GM19438 (cell line): ENCODE measurements around the gene KRTAP9-9.
"Not testable (repeated sequence)": the region's sequence is repeated elsewhere in the genome, so short reads cannot be mapped to it uniquely, and the experiment has no call there.

Experiments
- ATAC-seq: cut with Tn5 transposase; IDR thresholded peaks from one replicate; pipeline ENCODE4 v1.9.1; 2021; ENCODE audit warnings: low read depth; ENCODE audit not compliant: unreplicated experiment

Gene KRTAP9-9

DNA sequence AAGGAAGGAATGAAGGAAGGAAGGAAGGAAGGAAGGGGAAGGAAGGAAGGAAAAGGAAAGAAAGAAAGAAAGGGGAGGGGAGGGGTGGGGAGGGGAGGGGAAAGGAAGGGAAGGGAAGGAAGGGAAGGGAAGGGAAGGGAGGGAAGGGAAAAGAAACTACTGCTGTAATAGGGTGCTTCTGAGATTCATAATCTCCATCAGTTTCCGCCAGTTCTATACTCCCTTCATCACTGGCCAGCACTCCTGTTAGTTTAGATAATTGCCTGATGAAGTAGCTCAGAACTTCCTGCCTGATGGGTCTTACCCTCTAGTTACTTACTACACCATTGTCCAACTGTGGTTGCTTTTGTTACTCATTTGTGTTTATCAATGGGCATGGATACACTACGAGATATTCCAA lies 8.0 kb downstream of the KRTAP9-9 start:
- no peak for ATAC-seq

DNA sequence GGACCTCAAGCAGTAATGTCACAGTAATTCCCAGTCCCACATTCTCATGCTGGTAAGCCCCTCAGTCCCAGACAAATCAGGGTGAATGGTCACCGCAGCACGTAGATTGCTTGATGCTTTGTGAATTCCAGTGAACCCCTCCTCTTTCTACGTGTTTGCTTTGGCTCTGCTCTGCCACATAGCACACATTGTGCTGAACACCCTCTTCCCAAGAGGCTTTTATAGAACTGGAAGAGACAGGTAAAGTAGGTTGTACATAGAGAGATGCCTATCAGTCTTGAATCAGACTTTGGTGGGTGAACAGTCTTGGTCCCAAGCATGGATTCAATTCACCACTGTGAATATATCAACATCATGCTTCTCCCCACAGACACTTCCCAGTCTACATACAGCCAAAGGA lies 9.4 kb downstream of the KRTAP9-9 start:
- no peak for ATAC-seq

DNA sequence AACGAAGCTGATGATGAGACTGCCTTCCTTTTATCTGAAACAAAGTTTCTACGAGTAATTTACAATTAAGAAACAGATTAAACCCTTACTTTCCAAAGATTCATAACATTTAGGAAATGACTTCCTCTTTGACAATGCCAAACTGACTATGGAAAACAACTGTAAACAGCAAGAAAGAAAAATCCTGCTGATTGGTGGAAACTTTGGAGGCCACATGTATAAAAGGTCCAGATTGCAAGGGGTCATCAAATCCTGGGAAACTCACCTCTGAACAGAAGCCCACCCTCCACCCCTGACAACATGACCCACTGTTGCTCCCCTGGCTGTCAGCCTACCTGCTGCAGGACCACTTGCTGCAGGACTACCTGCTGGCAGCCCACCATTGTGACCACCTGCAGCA lies 9.9 kb downstream of the KRTAP9-9 start, which contains the start of gene KRTAP9-6:
KRTAP9-6 (plus strand) TSS at position 301 of the 400 bp plus-strand sequence; CDS start at position 301, 0 bp downstream.
- no peak for ATAC-seq

DNA sequence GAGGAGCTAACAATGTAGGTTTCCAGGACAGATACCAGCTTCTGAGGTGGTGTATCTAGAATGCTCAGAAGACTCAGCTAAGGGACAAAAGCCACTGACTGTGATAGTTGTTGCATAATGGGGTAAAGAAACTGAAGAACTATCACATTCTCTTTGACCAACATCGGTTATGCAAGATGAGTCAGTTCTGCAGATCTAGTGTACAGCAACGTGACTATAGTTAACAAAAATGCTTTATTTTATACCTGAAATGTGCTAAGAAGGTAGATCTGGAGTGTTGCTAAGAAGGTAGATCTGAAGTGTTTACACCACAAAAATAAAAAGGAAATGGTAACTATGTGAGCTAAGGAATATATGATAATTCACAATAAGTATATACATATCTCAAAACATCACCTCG lies 12.5 kb downstream of the KRTAP9-9 start:
- ATAC-seq = no peak

DNA sequence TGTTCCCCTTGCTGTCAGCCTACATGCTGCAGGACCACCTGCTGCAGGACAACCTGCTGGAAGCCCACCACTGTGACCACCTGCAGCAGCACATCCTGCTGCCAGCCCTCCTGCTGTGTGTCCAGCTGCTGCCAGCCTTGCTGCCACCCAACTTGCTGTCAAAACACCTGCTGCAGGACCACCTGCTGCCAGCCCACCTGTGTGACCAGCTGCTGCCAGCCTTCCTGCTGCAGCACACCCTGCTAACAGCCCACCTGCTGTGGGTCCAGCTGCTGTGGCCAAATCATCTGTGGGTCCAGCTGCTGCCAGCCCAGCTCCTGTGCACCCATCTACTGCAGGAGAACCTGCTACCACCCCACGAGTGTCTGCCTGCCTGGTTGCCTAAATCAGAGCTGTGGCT lies 16.1 kb downstream of the KRTAP9-9 start:
- not testable (repeated sequence) for ATAC-seq

DNA sequence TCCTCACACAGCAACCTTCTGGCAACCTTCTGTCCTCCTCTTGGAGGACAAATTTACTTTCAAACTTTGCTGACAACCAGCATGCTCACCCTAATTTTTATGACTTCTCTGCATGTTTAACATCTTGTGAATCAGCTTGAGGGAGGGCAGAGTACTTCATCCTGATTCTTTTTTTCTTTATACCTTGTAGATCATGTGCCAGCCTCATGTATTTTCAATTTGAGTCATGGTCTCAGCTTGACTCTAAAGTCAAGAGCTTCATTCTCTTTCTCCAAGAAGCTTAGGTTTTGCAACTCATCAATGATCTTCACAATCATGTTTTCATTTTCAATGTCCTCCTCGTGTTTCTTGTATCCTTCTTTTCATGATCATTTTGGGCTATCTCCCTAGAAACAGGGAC lies 16.7 kb downstream of the KRTAP9-9 start:
- no peak for ATAC-seq

DNA sequence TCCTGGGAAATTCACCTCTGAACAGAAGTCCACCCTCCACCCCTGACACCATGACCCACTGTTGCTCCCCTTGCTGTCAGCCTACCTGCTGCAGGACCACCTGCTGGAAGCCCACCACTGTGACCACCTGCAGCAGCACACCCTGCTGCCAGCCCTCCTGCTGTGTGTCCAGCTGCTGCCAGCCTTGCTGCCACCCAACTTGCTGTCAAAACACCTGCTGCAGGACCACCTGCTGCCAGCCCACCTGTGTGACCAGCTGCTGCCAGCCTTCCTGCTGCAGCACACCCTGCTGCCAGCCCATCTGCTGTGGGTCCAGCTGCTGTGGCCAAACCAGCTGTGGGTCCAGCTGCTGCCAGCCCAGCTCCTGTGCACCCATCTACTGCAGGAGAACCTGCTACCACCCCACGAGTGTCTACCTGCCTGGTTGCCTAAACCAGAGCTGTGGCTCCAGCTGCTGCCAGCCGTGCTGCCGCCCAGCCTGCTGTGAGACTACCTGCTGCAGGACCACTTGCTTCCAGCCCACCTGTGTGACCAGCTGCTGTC lies 20.5 kb downstream of the KRTAP9-9 start, which contains the start of gene KRTAP9-7:
KRTAP9-7 (plus strand) TSS at position 51 of the 543 bp plus-strand sequence; CDS start at position 51, 0 bp downstream.
- ATAC-seq = not testable (repeated sequence)

DNA sequence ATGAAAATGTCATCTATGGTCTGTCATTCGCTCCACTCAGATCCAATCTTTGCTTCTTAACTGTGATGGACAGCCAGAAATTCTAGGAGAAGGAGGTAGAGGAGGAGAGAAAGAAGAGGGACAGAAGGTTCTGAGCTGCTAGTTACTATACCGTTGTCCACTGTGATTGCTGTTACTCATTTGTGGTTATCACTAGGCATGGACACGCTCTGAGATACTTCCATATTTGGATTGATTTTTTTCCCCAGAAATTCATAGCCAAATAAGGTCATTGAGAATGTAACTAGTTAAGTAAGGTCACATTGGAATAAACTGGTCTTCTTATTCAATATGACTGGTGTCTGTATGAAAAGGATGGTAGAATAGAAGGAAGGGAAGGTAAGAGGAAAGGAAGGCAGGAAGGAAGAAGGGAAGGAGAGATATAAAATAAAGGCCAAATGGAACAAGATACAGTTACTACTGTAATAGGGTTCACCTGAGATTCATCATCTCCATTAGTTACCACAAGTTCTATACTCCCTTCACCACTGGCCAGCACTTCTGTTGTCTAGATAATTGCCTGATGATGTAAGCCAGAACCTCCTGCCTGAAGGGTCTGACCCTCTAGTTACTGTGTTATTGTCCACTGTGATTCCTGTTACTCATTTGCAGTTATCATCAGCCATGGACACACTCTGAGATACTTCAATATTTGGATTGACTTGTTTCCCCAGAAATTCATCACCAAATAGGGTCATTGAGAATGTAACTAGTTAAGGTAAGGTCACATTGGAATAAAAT lies 23.2 kb downstream of the KRTAP9-9 start:
- ATAC-seq = no peak

DNA sequence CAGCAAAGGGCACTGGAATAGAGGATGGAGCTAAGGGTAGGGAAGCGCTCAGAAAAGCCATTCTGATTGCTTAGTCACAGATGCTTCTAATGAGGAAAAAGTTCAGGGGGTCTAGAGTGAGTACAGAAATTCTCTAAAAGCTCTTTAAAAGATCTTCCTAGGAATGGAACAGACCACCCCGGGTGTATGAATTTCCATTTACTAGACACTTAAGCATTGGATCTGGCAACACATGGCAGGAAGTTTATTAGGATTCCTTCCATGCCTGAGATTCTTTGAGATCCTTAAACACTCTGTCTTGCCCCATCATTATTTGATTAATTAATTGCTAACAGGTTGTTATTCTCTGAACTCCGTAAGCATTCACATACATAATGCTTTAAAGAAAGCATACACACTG lies 28.9 kb downstream of the KRTAP9-9 start:
- ATAC-seq = no peak

DNA sequence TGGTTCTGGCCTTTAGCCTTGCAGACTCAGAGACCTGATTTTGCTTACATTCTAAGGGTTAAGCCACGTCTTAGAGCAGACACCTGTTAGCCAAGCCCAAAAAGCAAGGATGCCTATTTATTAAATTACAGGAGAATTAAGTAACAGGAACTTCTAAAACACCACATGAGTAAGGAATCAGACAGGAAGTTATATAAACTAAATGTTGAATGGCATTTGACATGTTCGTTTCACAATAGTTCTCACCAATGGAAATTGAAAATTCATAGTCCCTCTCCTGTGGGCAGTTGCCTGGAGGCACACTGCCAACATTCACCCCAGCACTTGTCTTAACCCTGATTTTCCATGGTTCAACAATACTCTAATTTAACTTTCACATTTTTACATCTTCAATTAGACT lies 29.4 kb downstream of the KRTAP9-9 start:
- ATAC-seq = no peak

DNA sequence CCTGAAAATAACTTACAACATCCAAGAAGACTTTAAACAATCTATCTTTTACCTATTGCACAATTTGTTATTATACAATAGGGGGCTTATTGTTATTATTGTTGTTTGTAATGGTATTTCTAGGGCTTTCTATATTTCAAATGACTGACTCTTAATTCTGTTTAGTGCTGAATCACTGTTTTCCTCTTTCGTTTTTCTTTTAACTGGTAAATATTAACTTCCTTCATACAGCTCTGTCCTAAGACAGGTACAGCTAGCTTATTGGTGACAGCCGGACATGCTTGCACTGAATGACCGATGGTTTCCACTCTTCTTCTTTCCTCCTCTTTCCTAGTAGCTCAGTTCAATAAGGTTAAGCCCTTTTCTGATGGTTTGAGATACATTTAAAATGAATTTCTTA lies 31.9 kb downstream of the KRTAP9-9 start:
- ATAC-seq = no peak

DNA sequence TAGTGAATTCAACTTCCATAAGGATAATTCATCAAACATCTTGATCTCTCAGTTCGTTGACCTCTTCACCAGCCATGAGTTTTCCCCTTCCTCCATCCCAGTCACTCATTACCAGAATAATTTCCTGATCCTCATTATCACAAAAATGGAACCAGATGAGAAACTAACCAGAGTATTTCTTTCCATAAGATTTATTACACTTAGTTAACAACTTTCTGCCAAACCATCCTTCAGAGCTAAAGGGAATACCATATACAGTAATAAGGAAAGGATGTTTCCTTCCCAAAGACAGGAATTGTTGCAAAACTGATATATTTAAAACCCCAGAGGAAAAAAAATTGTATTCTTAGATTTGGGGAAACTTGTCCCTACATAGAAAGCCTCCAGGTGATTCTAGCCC lies 38.8 kb downstream of the KRTAP9-9 start:
- ATAC-seq = no peak

DNA sequence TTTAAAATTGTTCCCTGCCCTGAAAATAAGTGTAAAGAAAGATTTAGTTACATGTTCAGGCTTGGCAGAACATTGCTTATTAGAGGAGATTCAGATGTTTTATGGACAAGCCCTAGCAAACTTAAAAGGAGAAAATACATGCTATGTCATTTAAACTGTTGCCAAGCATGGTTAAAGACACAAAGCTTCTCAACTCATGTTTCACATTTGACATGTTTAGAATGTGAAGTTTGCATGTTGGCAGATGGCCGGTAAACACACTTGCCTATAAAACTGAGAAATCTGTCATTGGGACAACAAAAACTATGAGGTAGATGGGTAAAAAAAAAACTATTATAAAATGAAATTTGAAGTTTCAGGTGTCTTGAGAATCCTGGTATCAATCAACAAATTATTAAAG lies 41.7 kb downstream of the KRTAP9-9 start:
- no peak for ATAC-seq

DNA sequence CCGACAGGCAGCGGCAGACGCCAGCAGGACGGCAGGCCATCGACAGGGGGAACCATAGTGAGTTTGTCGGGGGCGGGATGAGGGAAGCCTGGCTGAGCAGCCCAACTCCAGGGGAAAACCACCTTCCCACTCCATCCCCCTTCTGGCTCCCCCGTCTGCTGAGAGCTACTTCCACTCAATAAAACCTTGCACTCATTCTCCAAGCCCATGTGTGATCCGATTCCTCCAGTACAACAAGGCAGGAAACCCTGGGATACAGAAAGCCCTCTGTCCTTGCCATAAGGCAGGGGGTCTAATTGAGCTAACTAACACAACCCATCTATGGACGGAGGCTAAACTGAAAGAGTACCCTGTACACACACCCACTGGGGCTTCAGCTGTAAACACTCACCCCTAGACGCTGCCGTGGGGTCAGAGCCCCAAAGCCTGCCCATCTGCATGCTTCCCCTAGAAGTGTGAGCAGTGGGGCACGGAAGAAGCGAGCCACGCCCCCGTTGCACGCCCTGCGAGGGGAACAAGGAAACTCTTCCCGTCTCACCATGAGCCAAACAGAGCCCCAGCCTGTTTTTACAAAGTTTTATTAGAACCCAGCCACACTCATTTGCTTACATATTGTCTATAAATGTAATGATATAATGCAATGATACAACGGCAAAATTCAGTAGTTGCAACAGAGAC lies 43.4 kb downstream of the KRTAP9-9 start:
- ATAC-seq = no peak

DNA sequence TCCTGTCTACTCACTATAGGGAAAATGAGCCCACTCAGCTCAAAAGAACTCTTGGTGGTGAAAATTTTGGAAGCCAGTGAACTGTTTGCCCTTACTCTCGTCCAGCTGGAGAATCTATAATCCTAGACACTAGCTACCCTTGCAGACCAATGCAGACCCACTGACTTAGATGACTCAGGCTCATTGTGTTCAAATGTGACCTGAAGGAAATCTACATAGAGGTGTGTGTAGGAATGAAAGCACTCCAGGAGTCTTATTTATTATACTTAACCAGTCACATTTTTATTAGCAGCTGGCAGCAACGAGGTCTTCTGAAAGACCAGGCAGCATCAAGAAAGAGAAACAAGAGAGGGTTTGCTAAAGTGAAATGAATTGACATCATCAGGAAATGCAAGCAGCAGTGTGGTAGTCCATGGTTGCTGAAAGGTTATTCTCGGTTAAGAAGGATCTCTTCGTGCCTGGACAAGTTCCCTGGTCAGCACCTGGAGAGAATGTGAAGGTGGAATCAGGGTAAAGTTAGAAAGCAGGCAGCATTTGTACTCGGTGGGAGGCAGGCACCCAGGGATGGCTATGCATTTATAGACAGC lies 46.1 kb downstream of the KRTAP9-9 start:
- no peak for ATAC-seq

DNA sequence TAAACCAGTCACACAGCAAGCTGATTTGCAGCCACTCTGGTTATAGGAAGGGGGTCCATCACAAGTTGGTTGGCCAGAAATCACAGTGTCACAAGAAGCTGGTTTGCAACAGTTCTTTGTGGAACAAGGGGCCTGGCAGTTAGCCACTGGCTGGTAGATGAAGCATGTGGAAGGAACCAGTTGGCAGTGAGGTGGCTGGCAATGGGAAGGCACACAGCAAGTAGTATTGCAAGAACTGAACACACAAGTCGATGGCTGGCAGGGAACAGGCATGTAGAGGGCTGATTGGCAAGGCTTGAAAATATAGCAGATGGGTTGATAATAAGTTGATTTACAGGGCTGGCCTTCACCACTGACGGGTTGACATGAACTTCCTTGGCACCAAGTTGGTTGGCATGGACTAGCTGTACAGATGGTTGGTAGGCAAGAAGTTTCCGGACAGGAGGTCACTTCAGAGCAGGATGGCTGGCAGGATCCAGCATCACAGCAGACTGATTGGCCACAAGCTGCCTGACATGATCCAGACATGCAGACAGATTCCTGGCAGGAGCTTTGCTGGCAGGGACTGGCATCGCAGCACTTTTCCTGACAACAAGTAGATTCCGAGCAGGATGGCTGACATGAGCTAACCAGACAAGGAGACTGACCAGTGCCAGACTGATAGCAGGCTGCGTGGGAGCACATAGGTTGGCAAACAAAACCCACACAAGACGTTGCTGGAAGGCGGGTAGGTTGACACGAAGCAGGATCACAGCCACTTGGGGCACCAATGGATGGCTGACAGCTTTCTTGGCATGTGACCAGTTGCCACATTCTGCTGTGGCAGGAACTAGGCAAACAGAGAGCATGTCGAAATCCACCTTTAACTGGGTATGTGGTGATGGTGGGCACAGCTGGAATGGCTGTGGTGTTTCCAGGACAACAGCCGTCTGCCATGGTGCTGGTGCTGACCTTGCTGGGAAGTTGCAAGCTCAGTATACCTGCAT lies 47.0 kb downstream of the KRTAP9-9 start, which contains the start of gene KRTAP29-1:
KRTAP29-1 (minus strand) TSS at position 936 of the 986 bp plus-strand sequence; CDS start at position 936, 0 bp downstream.
- no peak for ATAC-seq

DNA sequence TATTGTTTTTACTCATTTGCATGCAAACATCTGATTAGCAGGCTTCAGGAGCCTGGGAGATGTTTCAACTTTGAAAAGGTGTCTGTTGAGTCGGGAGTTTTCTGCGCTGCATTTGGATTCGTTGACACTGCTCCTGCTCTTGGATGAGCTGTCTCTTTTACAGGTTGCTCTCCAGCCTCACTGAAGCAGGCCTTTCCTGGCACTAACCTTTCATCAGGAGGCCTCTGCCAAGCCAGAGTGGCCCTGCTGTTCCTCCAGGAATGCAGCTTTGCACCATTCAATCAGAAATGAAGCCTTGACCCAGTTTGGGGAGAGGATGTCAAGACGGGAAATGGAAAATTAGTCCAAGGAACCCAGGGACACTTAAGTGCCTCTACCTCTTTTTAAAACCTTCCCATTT lies 47.8 kb downstream of the KRTAP9-9 start:
- no peak for ATAC-seq

DNA sequence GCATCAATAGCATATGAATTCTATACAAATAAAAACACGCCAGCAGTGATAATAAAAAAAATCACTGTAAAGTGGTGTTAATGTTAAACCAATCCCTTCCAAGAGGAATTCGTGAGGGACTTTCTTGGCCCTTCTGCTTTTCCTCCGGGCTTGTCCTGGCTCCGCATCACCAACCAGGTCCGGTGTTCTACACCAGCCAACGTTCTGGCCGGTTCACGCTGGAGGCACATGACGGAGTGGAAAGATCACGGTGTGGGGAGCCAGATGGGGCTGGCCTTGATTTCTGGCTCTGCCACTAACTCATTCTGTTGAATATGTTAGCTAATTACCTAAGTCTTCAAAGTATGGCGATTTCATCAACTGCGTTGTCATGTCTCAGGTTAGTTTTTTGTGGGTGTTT lies 48.9 kb downstream of the KRTAP9-9 start:
- no peak for ATAC-seq
